Stimulated activated naive CD4-positive, alpha-beta T cell treated with Interleukin-2 at 50 U/mL for 16 hours (primary cell): ENCODE data around the gene ATXN1.

ENCODE experiments used
- DNase-seq: peaks from one replicate; lab custom pipeline; 2025; lab: John Stamatoyannopoulos, UW

Gene ATXN1

GRCh38 chr6:16697437-16698161, 63.7 kb downstream of the ATXN1 start:
- no peak for DNase-seq

DNA sequence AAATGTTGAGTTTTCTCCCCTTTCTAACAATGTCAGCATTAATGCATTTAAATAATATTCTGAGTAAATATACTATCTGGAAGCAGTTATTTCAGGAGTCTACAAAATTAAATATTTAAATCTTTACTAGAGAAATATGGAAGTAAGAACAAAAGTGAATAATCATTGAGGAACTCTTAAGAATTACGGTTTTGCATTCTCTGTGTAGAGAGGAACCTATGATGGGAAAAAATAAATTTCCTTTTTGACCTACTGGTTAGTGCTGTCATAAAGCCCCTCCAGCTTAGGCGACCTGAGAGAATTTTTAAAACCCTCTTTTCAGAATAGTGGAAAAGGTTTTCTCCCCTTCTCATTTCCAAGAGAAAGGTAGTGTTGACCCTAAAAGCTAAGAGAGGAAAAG, 64.8 kb downstream of the ATXN1 start:
- DNase-seq, result no peak

- no peak for DNase-seq
Observed at GRCh38 chr6:16694781-16695578, 66.3 kb downstream of the ATXN1 start.

GRCh38 chr6:16691324-16691723, 69.9 kb downstream of the ATXN1 start:
- no peak for DNase-seq

GRCh38 chr6:16690608-16691142, 70.6 kb downstream of the ATXN1 start:
- peak; percentile 63 for DNase-seq

- no peak for DNase-seq
Observed at GRCh38 chr6:16689788-16690607, 71.3 kb downstream of the ATXN1 start.

- DNase-seq, result no peak
Observed at GRCh38 chr6:16688984-16689636, 72.2 kb downstream of the ATXN1 start.

- no peak for DNase-seq
Observed at GRCh38 chr6:16688436-16688835, 72.8 kb downstream of the ATXN1 start.

DNA sequence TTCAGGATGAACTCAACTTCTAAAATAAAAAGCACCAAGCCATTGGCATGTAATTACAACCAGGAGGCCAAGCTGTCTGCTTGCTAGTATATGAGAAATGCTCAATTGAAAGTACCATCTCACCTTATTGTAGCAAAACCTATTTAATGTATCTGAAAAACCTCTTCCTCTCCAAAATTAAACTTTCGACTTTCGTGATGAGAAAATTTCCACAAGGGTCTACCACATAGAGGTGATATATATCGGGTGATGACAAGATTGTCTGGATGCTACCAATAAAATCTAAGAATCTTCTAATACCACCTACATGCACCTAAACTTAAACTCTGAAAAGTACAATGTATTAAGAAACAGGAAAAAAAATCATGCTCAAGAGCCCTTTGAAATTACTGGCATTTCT, 74.2 kb downstream of the ATXN1 start:
- DNase-seq, result no peak

GRCh38 chr6:16684896-16685554, 76.2 kb downstream of the ATXN1 start:
- DNase-seq, result peak; percentile 93

DNA sequence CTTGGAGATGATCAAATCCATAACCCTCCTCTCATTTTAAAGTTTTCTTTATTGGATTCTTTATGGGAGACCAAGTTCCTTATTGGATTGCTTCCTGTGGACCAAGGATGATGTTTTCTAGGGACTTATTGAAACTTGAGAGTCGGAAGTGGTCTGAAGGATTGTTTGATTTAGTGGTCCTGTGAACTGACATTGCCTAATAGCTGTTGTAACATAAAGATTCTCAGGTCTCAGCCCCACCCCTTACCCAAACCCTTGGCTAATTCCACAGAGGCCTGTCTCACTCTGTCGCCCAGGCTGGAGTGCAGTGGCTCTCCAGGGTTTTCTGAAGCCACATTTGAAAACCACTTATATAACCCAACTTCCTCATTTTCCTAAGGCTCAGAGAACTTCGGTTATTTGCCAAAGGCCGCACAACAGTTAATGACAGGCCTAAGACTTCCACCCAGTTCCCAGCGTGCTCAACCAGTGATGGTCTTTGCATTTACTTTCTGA, 77.0 kb downstream of the ATXN1 start:
- DNase-seq, result no peak

DNA sequence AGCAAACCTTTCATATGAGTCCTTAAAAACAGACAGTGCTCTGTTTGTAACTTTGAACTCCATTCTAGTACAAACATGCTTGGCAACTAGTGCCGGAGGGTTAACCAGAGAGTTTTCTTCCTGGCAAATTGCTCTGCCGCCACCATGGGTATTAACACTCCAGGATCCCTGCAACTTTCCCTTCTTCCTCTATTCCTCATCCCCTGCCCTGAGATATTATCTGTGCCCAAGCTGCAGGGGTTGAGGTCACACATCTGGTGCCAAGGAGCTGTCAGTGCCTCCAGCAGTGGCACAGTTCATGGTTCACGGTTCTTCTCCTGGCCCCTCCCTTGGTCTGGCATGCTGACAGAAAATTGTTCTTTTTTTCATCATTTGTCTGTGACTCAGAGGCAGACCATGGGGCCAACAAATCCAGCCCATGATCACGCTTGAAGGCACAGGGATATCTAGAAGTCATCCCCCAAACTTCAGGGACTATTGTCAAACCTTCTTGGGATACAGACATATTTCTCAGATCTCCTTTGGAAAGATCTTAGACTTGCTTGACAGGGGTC, 77.5 kb downstream of the ATXN1 start:
- no peak for DNase-seq

- no peak for DNase-seq
Observed at GRCh38 chr6:16681260-16681873, 79.9 kb downstream of the ATXN1 start.

DNA sequence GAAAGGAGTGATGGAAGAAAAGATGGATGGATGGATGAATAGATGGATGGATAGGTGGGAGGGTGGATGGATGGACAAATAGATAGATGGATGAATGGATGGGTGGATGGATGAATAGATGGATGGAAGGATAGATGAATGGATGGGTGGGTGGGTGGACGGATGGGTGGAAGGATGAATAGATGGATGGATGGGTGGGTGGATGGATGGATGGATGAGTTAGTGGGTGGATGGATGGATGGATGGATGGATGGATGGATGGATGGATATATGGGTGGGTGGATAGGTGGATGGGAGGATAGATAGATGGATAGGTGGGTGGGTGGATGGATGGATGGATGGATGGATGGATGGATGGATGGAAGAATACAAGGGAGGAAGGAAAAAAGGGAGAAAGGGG, 82.2 kb downstream of the ATXN1 start:
- no peak for DNase-seq

GRCh38 chr6:16677458-16677857, 83.8 kb downstream of the ATXN1 start:
- no peak for DNase-seq

DNA sequence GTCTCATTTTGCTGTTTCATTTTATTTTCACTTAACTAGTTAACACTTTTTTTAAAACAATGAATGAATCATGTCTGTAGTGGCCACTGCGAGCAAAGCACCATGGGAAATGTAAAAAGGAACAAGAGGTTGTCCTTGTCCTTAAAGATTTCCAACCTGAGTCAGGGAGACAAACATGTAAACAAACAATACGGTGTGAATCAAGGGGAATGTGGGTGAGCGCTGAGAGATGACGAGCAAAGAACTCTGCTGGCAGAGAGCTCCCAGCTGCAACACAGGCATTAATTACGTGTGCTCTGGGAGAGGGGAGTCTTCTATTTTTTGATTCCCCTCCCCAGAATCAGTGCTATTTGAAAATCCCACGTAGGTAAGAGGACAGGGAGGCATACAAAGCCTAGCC, 84.3 kb downstream of the ATXN1 start:
- DNase-seq, result no peak

DNA sequence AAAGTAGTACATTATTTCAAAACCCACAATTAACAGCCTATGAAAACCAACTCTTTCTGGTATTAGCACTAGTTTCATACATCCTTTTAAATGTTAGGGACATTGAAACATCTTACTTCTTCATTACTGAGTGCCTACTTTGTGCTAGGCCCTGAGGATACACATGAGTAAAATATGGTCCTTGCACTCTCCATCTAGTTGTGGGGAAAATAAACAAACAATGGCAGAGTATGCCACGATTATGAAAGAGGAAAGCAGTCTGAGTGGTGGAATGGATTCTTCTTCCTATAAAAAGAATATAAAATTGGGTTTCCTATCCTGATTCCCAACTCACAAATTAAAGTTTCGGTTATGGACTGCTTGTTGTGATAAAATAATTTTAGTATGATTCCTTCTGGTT, 84.9 kb downstream of the ATXN1 start:
- no peak for DNase-seq

DNA sequence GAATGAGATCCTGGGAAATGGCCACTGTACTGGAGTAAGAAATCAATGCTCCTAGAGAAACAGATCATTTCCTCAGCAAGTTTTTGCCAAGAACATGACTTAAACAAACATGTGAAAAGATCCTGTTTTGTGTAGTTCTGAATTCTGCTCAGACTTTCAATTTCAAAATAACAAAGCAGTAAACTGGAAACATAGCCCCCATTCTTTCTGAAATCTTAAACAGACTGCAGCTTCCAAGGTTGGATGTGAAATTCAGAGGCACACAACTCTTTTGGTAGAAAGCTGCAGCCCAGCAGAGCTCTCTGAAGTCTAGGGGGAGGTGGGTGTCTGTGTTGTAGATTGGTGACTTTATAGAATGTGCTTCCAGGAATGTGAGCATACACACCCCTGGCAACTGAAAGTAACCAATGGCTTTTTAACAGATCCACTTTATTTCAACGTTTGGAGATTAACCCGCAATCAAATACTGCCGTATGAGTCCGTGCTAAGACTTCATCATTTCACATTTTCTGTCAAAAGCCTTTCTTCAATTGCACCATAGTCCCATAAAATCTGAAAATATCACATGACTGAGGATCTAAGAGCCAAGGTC, 86.4 kb downstream of the ATXN1 start:
- DNase-seq, result no peak

DNA sequence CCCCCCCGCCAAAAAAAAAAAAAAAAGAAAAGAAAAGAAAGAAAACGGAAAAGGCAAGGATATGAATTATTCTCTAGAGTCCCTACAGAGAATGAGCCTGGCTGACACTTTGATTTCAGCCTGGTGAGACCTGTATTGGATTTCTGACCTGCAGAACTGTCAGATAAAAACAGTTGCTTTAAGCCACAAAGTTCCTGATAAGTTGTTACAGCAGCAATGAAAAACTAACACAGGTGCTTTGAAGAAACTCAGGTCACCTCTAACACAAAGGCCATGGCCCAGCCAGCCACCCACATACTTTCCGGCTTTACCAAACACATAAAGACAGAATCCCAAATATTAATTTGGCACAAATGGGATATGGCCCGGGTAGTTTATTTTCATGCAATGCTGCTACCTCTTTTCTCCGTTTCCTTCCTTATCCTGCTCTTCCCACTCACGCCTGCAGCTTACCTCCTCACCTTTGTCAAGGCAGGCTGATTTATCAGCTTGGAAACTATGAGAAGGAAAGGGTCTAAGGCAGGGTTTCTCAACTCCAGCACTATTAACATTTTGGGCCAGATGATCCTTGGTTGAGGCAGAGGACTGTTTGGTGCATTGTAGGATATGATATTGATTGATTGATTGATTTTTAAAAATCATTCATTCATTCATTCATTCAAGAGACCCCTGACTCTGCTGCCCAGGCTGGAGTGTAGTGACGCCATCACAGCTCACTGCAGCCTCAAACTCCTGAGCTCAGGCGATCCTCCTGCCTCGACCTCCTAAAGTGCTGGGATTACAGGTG, 88.1 kb downstream of the ATXN1 start:
- DNase-seq, result no peak
